MCF 10A (cell line): ENCODE measurements around the gene PTPRK. TPM values are rescaled to one million over a fixed set of nuclear protein-coding genes. Genes with fewer than 3 reads are reported as not detected.
A peak's percentile ranks its signal among the peaks of the same experiment; 100 is the strongest.

Experiments
- BruUV-seq: library from RNA; stranded (reverse); fragments of 400-500 nt; replicated peaks from 2 replicates; lab custom pipeline; 2021; lab: Mats Ljungman, UMichigan
- CTCF ChIA-PET: fragments of 300-600 bp; sonication (Branson Sonifier 250); formaldehyde crosslinking; extraction: SDS; loops from one replicate; lab custom pipeline; 2021; ENCODE audit warnings: antibody characterized with exemption, inconsistent platforms; lab: Yijun Ruan, JAX
- POLR2A ChIA-PET: fragments of 300-600, 350-650 bp; sonication (Branson Sonifier 250); formaldehyde crosslinking; extraction: SDS; loops from one replicate; lab custom pipeline; 2020; ENCODE audit warnings: antibody characterized with exemption, inconsistent platforms; lab: Yijun Ruan, JAX
- DNase-seq: peaks from one replicate; pipeline ENCODE4 v3.0.0-alpha.2; 2018; ENCODE audit not compliant: unreplicated experiment
- H3K27ac Mint-ChIP-seq: one replicate; pipeline ENCODE4 v1.8.0; 2022; ENCODE audit warnings: mild to moderate bottlenecking, low read depth, mixed read lengths; ENCODE audit not compliant: unreplicated experiment
- H3K27me3 Mint-ChIP-seq: one replicate; pipeline ENCODE4 v1.8.0; 2022; ENCODE audit warnings: mixed read lengths; ENCODE audit not compliant: insufficient read depth, unreplicated experiment
- H3K36me3 Mint-ChIP-seq: one replicate; pipeline ENCODE4 v1.8.0; 2022; ENCODE audit warnings: mild to moderate bottlenecking, moderate library complexity, mixed read lengths; ENCODE audit not compliant: insufficient read depth, unreplicated experiment
- H3K4me1 Mint-ChIP-seq: one replicate; pipeline ENCODE4 v1.8.0; 2022; ENCODE audit warnings: mixed read lengths; ENCODE audit not compliant: insufficient read depth, unreplicated experiment
- H3K4me3 Mint-ChIP-seq: one replicate; pipeline ENCODE4 v1.8.0; 2022; ENCODE audit warnings: mild to moderate bottlenecking, moderate library complexity, mixed read lengths; ENCODE audit not compliant: unreplicated experiment
- H3K9me3 Mint-ChIP-seq: one replicate; pipeline ENCODE4 v1.8.0; 2022; ENCODE audit warnings: mixed read lengths; ENCODE audit not compliant: unreplicated experiment
- intact Hi-C: fragments of 100-400 bp; cut with micrococcal nuclease; formaldehyde crosslinking; loops from 2 replicates; pipeline ENCODE4 v1.14.1; 2022
- total RNA-seq: library from RNA; stranded (reverse); gene quantifications from 2 replicates; pipeline ENCODE4 v1.2.3, GENCODE V29; 2022
- TF ChIP-seq, protein P1 (sequence below): fragments of 200-600 bp; IDR thresholded peaks from one replicate; pipeline ENCODE4 v1.8.0; 2022; ENCODE audit warnings: antibody characterized with exemption, mild to moderate bottlenecking; ENCODE audit not compliant: unreplicated experiment

PTPRK gene
- total RNA-seq, 1 experiment from 2014 or later: 50.2 TPM

DNA sequence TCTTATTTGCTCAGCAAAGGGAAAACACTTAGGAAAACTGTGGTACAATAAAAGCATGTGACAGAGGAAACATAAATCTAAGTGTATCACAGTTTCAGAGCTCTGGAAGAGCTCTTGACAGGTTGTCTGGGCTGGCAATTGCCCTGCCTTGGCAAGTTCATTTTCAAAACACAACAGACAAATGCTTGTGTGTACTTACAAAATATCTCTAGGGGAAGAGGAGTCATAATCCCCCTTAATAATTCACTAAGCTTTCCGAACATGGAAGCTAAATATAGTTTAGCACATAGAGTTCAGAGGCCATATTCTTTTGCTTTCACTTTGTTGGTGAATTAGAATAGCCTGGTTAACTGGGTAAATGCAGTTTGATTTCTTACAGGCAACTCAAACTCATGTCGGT lies 407.9 kb downstream of the PTPRK start:
- no peak for DNase-seq
- intact Hi-C loops: no loop called here
- TF ChIP-seq, protein P1, sequence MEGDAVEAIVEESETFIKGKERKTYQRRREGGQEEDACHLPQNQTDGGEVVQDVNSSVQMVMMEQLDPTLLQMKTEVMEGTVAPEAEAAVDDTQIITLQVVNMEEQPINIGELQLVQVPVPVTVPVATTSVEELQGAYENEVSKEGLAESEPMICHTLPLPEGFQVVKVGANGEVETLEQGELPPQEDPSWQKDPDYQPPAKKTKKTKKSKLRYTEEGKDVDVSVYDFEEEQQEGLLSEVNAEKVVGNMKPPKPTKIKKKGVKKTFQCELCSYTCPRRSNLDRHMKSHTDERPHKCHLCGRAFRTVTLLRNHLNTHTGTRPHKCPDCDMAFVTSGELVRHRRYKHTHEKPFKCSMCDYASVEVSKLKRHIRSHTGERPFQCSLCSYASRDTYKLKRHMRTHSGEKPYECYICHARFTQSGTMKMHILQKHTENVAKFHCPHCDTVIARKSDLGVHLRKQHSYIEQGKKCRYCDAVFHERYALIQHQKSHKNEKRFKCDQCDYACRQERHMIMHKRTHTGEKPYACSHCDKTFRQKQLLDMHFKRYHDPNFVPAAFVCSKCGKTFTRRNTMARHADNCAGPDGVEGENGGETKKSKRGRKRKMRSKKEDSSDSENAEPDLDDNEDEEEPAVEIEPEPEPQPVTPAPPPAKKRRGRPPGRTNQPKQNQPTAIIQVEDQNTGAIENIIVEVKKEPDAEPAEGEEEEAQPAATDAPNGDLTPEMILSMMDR: no peak
- Mint-ChIP-seq H3K9me3 (no peaks in the 10 kb centered on the region), H3K4me3 (peak overlapping the region; percentile 53), H3K4me1 (peaks cover 18% of the 10 kb centered on the region), H3K27me3 (no peaks in the 10 kb centered on the region), H3K36me3 (no peaks in the 10 kb centered on the region), H3K27ac (no peak overlapping the region)
- BruUV-seq: no TSS peak
- POLR2A ChIA-PET: no interaction called here
- CTCF ChIA-PET: no interaction called here

DNA sequence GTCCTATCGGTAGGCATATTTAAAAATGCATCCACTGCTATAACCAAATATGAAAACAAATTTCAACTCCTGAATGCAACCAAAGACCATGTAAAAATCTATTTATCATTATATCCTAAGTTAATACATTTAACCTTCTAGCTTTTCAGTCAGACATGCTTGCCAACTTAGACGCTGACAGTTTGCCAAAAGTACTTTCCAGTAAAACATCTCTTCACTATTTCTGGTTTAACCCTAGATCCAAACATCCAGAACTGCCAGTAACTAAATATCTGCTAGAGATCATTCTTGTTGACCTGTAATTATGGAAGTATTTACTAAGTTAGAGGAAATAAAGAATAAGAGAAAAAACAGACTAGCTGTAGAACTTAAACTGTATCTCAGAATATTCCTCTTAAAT lies 409.3 kb downstream of the PTPRK start:
- TF ChIP-seq, protein P1: no peak
- no peak overlapping the region for H3K27ac Mint-ChIP-seq
- intact Hi-C loops: no loop called here
- peaks cover 18% of the 10 kb centered on the region for H3K4me1 Mint-ChIP-seq
- ChIA-PET CTCF (no interaction called here), POLR2A (interaction anchor here (1.0 kb wide), 1 partner anchor 24 kb away, joined by 3 read pairs; no protein-coding TSS in a partner anchor)
- no TSS peak for BruUV-seq
- no peak for DNase-seq
- no peaks in the 10 kb centered on the region for H3K27me3 Mint-ChIP-seq
- H3K36me3 Mint-ChIP-seq: no peaks in the 10 kb centered on the region
- no peak overlapping the region for H3K4me3 Mint-ChIP-seq
- no peaks in the 10 kb centered on the region for H3K9me3 Mint-ChIP-seq

- no TSS peak for BruUV-seq
- Mint-ChIP-seq H3K27me3 (no peaks in the 10 kb centered on the region), H3K36me3 (no peaks in the 10 kb centered on the region), H3K4me3 (no peak overlapping the region), H3K27ac (no peak overlapping the region), H3K4me1 (peaks cover 8% of the 10 kb centered on the region), H3K9me3 (no peaks in the 10 kb centered on the region)
- CTCF ChIA-PET: no interaction called here
- intact Hi-C loops: no loop called here
- DNase-seq: no peak
- POLR2A ChIA-PET: no interaction called here
- TF ChIP-seq, protein P1: no peak
Observed at GRCh38 chr6:128107682-128108081, 412.7 kb downstream of the PTPRK start.

- H3K36me3 Mint-ChIP-seq: no peaks in the 10 kb centered on the region
- intact Hi-C loops: no loop called here
- H3K27ac Mint-ChIP-seq: no peak overlapping the region
- ChIA-PET CTCF (no interaction called here), POLR2A (interaction anchor here (0.7 to 1.2 kb wide), 3 partner anchors 16 to 409 kb away, joined by 3 read pairs; no protein-coding TSS in a partner anchor)
- DNase-seq: no peak
- no peaks in the 10 kb centered on the region for H3K9me3 Mint-ChIP-seq
- BruUV-seq: no TSS peak
- TF ChIP-seq, protein P1: no peak
- H3K4me1 Mint-ChIP-seq: no peaks in the 10 kb centered on the region
- H3K4me3 Mint-ChIP-seq: no peak overlapping the region
- H3K27me3 Mint-ChIP-seq: no peaks in the 10 kb centered on the region
Observed at GRCh38 chr6:128099571-128100197, 420.7 kb downstream of the PTPRK start.
